Esophagus squamous epithelium (tissue), 4 donors: ENCODE measurements around the gene ADAMTS2.

Source experiments
- CTCF ChIP-seq, 6 experiments: fragments of 450-650 bp in 4 of 6; fragments of 200-600 bp in 2 of 6; sonication (generic) in 2 of 6; IDR thresholded peaks; one replicate each; pipeline ENCODE4 v1.5.1; 2016 to 2019; ENCODE audit warnings: antibody characterized with exemption in 6 of 6, mild to moderate bottlenecking in 4 of 6, moderate library complexity in 4 of 6
- POLR2A ChIP-seq, 4 donors: fragments of 450-650 bp; IDR thresholded peaks; one replicate each; pipeline ENCODE4 v1.6.1; 2017; ENCODE audit warnings: antibody characterized with exemption in 4 of 4, mild to moderate bottlenecking in 4 of 4, moderate library complexity in 3 of 4

DNA sequence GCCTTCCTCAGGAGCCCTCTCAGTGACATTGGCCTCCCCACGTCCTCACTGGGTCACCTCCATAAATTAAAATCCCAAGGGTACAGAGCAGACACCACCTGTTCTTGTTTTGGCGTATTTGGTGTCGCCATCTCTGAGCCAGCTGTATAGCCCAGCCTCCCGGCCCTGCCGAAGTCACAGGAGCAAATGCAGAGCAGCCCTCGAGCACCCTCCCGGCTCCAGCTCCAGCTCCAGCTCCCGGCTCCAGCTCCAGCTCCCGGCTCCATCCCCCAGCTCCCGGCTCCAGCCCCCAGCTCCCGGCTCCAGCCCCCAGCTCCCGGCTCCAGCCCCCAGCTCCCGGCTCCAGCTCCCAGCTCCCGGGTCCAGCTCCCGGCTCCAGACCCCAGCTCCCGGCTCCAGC, 210.8 kb downstream of the ADAMTS2 start:
- TF ChIP-seq CTCF (IDR thresholded peaks at IDR 0.05) (no peak), POLR2A (IDR thresholded peaks at IDR 0.05) (no peak)
